ENCODE results near the gene SMC2.

GRCh38 chr9:104173067-104173466 is 79.0 kb downstream of the SMC2 start:
- TF ChIP-seq POLR2A (IDR thresholded peaks at IDR 0.05) (no peak), CTCF (IDR thresholded peaks at IDR 0.05) (no peak)

Measured in body of pancreas (tissue), 4 donors.